Measurements from ENCODE around the gene RDH12.

Gene RDH12

GRCh38 chr14:67668559-67668958 is 33.1 kb upstream of the RDH12 start:
- no peak for TF ChIP-seq CTCF (IDR thresholded peaks at IDR 0.05; ENCODE audit: borderline replicate concordance, control extremely low read depth, extremely low read depth, insufficient read depth, missing control alignments)
- DNase-seq (ENCODE audit: low spot score): peak; percentile 37
- in situ Hi-C loops (cut with MboI; ENCODE audit: low sequenced_read_pairs, unreplicated experiment): no loop called here

- in situ Hi-C loops (cut with MboI; ENCODE audit: low sequenced_read_pairs, unreplicated experiment): no loop called here
- TF ChIP-seq CTCF (IDR thresholded peaks at IDR 0.05; ENCODE audit: borderline replicate concordance, control extremely low read depth, extremely low read depth, insufficient read depth, missing control alignments): no peak
Observed at GRCh38 chr14:67673451-67673850, 28.2 kb upstream of the RDH12 start.

GRCh38 chr14:67674139-67674479 is 27.6 kb upstream of the RDH12 start:
- TF ChIP-seq CTCF (IDR thresholded peaks at IDR 0.05; ENCODE audit: borderline replicate concordance, control extremely low read depth, extremely low read depth, insufficient read depth, missing control alignments): peak; percentile 21
- in situ Hi-C loops (cut with MboI; ENCODE audit: low sequenced_read_pairs, unreplicated experiment): no loop called here
- peak; percentile 69 for DNase-seq (ENCODE audit: low spot score)

More at GRCh38 chr14:67673451-67673850, 28.2 kb upstream of the RDH12 start:
- DNase-seq (ENCODE audit: low spot score): no peak

- no peak for TF ChIP-seq CTCF (IDR thresholded peaks at IDR 0.05; ENCODE audit: borderline replicate concordance, control extremely low read depth, extremely low read depth, insufficient read depth, missing control alignments)
- in situ Hi-C loops (cut with MboI; ENCODE audit: low sequenced_read_pairs, unreplicated experiment): no loop called here
- peak; percentile 91 for DNase-seq (ENCODE audit: low spot score)
Observed at GRCh38 chr14:67674480-67675218, 27.0 kb upstream of the RDH12 start, which contains the start of gene VTI1B. VTI1B (minus strand) TSS chr14:67674632; CDS start chr14:67674489, 143 bp downstream.

- TF ChIP-seq CTCF (IDR thresholded peaks at IDR 0.05; ENCODE audit: borderline replicate concordance, control extremely low read depth, extremely low read depth, insufficient read depth, missing control alignments): no peak
- in situ Hi-C loops (cut with MboI; ENCODE audit: low sequenced_read_pairs, unreplicated experiment): no loop called here
- no peak for DNase-seq (ENCODE audit: low spot score)
Observed at GRCh38 chr14:67675219-67675582, 26.5 kb upstream of the RDH12 start.

GRCh38 chr14:67679006-67679405 is 22.7 kb upstream of the RDH12 start:
- DNase-seq (ENCODE audit: low spot score): no peak
- in situ Hi-C loops (cut with MboI; ENCODE audit: low sequenced_read_pairs, unreplicated experiment): no loop called here
- no peak for TF ChIP-seq CTCF (IDR thresholded peaks at IDR 0.05; ENCODE audit: borderline replicate concordance, control extremely low read depth, extremely low read depth, insufficient read depth, missing control alignments)
